GM23338 (cell line): ENCODE results near the gene DST.

ENCODE experiments used
- CREB1 ChIP-seq: fragments of 250-450 bp; sonication (Bioruptor Pico); IDR thresholded peaks from 2 replicates; pipeline ENCODE4 v1.5.0; 2020; ENCODE audit warnings: low read depth, mild to moderate bottlenecking, moderate library complexity
- CTCF ChIP-seq, 2 experiments: fragments of 200-600 bp in 1 of 2; sonication (generic) in 1 of 2; conservative IDR thresholded peaks; 2 replicates each; pipeline versions ENCODE4 v1.5.1 to v1.6.1; 2016 to 2017; ENCODE audit warnings: antibody characterized with exemption in 2 of 2, low read depth in 2 of 2, mild to moderate bottlenecking in 2 of 2, moderate library complexity in 1 of 2
- EZH2 ChIP-seq: fragments of 200-600 bp; sonication (generic); IDR thresholded peaks from one replicate; pipeline ENCODE4 v1.8.0; 2017; ENCODE audit warnings: antibody characterized with exemption, mild to moderate bottlenecking, low read depth; ENCODE audit not compliant: unreplicated experiment
- EZH2phosphoT487 ChIP-seq: fragments of 200-600 bp; sonication (generic); IDR thresholded peaks from one replicate; pipeline ENCODE4 v1.8.1; 2018; ENCODE audit warnings: antibody characterized with exemption; ENCODE audit not compliant: unreplicated experiment
- JUNB ChIP-seq: IDR thresholded peaks from one replicate; pipeline ENCODE4 v1.6.1; 2016; ENCODE audit warnings: antibody characterized with exemption; ENCODE audit not compliant: unreplicated experiment
- NANOG ChIP-seq: IDR thresholded peaks from 2 replicates; pipeline ENCODE4 v1.6.1; 2016; ENCODE audit warnings: antibody characterized with exemption, borderline replicate concordance
- POLR2AphosphoS5 ChIP-seq: IDR thresholded peaks from 2 replicates; pipeline ENCODE4 v1.6.1; 2016; ENCODE audit warnings: antibody characterized with exemption, low read depth
- ZNF114 ChIP-seq: fragments of 250-450 bp; sonication (Bioruptor Pico); IDR thresholded peaks from 2 replicates; pipeline ENCODE4 v1.5.0; 2020; ENCODE audit warnings: mild to moderate bottlenecking, moderate library complexity
- ZNF331 ChIP-seq: fragments of 250-450 bp; sonication (Bioruptor Pico); IDR thresholded peaks from 2 replicates; pipeline ENCODE4 v1.5.0; 2020; ENCODE audit warnings: low read depth, mild to moderate bottlenecking, moderate library complexity
- TF ChIP-seq, protein P1 (sequence below): IDR thresholded peaks from one replicate; pipeline ENCODE4 v1.6.1; 2018; ENCODE audit warnings: antibody characterized with exemption; ENCODE audit not compliant: unreplicated experiment
- TF ChIP-seq, protein P2 (sequence below): IDR thresholded peaks from 2 replicates; pipeline ENCODE4 v1.6.1; 2016; ENCODE audit warnings: antibody characterized with exemption
- TF ChIP-seq, protein P3 (sequence below): fragments of 250-450 bp; sonication (Bioruptor Pico); IDR thresholded peaks from 2 replicates; pipeline ENCODE4 v1.5.0; 2020; ENCODE audit warnings: mild to moderate bottlenecking, moderate library complexity

DNA sequence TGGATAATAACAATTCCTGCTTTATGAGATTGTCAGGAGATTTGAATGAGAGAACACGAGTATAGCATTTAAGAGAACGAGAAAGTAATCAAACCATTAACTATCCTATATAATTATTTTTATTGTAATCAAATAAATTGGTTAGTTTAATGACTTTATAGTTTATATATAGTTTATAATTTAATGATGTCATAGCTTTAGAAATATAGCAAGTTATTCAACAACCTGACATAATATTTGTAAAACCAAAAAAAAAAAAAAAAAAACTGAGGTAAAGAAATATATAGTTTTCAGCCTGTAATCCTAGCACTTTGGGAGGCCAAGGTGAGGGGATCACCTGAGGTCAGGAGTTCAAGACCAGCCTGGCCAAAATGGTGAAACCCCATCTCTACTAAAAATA lies 26.4 kb upstream of the DST start:
- TF ChIP-seq JUNB (no peak), POLR2AphosphoS5 (no peak), CTCF (conservative IDR thresholded peaks at IDR 0.05; ENCODE audit: low read depth in 2 of 2) (no peak), CREB1 (CRISPR knock-in tag) (no peak), EZH2 (no peak), EZH2phosphoT487 (no peak), ZNF331 (no peak), NANOG (no peak), ZNF114 (CRISPR knock-in tag) (no peak)
- TF ChIP-seq, protein P1, sequence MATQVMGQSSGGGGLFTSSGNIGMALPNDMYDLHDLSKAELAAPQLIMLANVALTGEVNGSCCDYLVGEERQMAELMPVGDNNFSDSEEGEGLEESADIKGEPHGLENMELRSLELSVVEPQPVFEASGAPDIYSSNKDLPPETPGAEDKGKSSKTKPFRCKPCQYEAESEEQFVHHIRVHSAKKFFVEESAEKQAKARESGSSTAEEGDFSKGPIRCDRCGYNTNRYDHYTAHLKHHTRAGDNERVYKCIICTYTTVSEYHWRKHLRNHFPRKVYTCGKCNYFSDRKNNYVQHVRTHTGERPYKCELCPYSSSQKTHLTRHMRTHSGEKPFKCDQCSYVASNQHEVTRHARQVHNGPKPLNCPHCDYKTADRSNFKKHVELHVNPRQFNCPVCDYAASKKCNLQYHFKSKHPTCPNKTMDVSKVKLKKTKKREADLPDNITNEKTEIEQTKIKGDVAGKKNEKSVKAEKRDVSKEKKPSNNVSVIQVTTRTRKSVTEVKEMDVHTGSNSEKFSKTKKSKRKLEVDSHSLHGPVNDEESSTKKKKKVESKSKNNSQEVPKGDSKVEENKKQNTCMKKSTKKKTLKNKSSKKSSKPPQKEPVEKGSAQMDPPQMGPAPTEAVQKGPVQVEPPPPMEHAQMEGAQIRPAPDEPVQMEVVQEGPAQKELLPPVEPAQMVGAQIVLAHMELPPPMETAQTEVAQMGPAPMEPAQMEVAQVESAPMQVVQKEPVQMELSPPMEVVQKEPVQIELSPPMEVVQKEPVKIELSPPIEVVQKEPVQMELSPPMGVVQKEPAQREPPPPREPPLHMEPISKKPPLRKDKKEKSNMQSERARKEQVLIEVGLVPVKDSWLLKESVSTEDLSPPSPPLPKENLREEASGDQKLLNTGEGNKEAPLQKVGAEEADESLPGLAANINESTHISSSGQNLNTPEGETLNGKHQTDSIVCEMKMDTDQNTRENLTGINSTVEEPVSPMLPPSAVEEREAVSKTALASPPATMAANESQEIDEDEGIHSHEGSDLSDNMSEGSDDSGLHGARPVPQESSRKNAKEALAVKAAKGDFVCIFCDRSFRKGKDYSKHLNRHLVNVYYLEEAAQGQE = no peak
- TF ChIP-seq, protein P2, sequence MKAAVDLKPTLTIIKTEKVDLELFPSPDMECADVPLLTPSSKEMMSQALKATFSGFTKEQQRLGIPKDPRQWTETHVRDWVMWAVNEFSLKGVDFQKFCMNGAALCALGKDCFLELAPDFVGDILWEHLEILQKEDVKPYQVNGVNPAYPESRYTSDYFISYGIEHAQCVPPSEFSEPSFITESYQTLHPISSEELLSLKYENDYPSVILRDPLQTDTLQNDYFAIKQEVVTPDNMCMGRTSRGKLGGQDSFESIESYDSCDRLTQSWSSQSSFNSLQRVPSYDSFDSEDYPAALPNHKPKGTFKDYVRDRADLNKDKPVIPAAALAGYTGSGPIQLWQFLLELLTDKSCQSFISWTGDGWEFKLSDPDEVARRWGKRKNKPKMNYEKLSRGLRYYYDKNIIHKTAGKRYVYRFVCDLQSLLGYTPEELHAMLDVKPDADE = no peak
- TF ChIP-seq, protein P3, sequence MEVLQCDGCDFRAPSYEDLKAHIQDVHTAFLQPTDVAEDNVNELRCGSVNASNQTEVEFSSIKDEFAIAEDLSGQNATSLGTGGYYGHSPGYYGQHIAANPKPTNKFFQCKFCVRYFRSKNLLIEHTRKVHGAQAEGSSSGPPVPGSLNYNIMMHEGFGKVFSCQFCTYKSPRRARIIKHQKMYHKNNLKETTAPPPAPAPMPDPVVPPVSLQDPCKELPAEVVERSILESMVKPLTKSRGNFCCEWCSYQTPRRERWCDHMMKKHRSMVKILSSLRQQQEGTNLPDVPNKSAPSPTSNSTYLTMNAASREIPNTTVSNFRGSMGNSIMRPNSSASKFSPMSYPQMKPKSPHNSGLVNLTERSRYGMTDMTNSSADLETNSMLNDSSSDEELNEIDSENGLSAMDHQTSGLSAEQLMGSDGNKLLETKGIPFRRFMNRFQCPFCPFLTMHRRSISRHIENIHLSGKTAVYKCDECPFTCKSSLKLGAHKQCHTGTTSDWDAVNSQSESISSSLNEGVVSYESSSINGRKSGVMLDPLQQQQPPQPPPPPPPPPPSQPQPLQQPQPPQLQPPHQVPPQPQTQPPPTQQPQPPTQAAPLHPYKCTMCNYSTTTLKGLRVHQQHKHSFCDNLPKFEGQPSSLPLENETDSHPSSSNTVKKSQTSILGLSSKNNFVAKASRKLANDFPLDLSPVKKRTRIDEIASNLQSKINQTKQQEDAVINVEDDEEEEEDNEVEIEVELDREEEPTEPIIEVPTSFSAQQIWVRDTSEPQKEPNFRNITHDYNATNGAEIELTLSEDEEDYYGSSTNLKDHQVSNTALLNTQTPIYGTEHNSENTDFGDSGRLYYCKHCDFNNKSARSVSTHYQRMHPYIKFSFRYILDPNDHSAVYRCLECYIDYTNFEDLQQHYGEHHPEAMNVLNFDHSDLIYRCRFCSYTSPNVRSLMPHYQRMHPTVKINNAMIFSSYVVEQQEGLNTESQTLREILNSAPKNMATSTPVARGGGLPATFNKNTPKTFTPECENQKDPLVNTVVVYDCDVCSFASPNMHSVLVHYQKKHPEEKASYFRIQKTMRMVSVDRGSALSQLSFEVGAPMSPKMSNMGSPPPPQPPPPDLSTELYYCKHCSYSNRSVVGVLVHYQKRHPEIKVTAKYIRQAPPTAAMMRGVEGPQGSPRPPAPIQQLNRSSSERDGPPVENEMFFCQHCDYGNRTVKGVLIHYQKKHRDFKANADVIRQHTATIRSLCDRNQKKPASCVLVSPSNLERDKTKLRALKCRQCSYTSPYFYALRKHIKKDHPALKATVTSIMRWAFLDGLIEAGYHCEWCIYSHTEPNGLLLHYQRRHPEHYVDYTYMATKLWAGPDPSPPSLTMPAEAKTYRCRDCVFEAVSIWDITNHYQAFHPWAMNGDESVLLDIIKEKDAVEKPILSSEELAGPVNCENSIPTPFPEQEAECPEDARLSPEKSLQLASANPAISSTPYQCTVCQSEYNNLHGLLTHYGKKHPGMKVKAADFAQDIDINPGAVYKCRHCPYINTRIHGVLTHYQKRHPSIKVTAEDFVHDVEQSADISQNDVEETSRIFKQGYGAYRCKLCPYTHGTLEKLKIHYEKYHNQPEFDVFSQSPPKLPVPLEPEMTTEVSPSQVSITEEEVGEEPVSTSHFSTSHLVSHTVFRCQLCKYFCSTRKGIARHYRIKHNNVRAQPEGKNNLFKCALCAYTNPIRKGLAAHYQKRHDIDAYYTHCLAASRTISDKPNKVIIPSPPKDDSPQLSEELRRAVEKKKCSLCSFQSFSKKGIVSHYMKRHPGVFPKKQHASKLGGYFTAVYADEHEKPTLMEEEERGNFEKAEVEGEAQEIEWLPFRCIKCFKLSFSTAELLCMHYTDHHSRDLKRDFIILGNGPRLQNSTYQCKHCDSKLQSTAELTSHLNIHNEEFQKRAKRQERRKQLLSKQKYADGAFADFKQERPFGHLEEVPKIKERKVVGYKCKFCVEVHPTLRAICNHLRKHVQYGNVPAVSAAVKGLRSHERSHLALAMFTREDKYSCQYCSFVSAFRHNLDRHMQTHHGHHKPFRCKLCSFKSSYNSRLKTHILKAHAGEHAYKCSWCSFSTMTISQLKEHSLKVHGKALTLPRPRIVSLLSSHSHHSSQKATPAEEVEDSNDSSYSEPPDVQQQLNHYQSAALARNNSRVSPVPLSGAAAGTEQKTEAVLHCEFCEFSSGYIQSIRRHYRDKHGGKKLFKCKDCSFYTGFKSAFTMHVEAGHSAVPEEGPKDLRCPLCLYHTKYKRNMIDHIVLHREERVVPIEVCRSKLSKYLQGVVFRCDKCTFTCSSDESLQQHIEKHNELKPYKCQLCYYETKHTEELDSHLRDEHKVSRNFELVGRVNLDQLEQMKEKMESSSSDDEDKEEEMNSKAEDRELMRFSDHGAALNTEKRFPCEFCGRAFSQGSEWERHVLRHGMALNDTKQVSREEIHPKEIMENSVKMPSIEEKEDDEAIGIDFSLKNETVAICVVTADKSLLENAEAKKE (CRISPR knock-in tag) = no peak
